ENCODE results near the gene YBEY. TPM values are rescaled to one million over a fixed set of nuclear protein-coding genes. Genes with fewer than 3 reads are reported as not detected.
"Not testable (repeated sequence)": the region's sequence is repeated elsewhere in the genome, so short reads cannot be mapped to it uniquely, and the experiment has no call there.

YBEY gene
- total and polyA plus RNA-seq, 5 donors: 10.2 to 18.5 (median 16.0) TPM

- intact Hi-C loops (cut with DNase I): no loop called here
- 81% methylated on average over 2 of the region's 2 CpGs for WGBS
- H3K4me1 ChIP-seq (ENCODE audit: control insufficient read depth, insufficient read depth, low read length): no peaks in the 10 kb centered on the region
- ATAC-seq (no peak), DNase-seq (no peak)
- H3K27ac ChIP-seq (ENCODE audit: low read length): no peak overlapping the region
- no peaks in the 10 kb centered on the region for H3K27me3 ChIP-seq (ENCODE audit: control insufficient read depth, insufficient read depth)
- H3K4me3 ChIP-seq (ENCODE audit: low read length): no peak overlapping the region
- H3K9me3 ChIP-seq (ENCODE audit: control insufficient read depth, low read length): no peaks in the 10 kb centered on the region
Observed at GRCh38 chr21:46307625-46308024, 21.5 kb downstream of the YBEY start.

- H3K27me3 ChIP-seq (ENCODE audit: control insufficient read depth, insufficient read depth): no peaks in the 10 kb centered on the region
- over 99% methylated on average over 2 of the region's 2 CpGs for WGBS
- no peak for ATAC-seq
Observed at GRCh38 chr21:46308431-46308830, 22.3 kb downstream of the YBEY start.

DNA sequence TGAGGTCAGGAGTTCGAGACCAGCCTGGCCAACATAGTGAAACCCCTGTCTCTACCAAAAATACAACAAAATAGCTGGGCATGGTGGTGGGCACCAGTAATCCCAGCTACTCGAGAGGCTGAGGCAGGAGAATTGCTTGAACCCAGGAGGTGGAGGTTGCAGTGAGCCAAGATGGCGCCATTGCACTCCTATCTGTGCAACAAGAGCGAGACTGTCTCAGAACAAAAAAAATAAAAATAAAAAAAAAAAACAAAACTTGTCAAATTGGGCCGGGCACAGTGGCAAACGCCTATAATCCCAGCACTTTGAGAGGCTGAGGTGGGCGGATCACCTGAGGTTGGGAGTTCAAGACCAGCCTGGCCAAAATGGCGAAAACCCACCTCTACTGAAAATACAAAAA is 24.1 kb downstream of the YBEY start:
- H3K4me3 ChIP-seq (ENCODE audit: low read length); intact Hi-C loops (cut with DNase I); ATAC-seq; H3K9me3 ChIP-seq (ENCODE audit: control insufficient read depth, low read length); H3K27ac ChIP-seq (ENCODE audit: low read length); H3K4me1 ChIP-seq (ENCODE audit: control insufficient read depth, insufficient read depth, low read length); H3K27me3 ChIP-seq (ENCODE audit: control insufficient read depth, insufficient read depth); DNase-seq: not testable (repeated sequence)
- WGBS: 97% methylated on average over 8 of the region's 8 CpGs

More at GRCh38 chr21:46308431-46308830, 22.3 kb downstream of the YBEY start:
- intact Hi-C loops (cut with DNase I): no loop called here
- no peaks in the 10 kb centered on the region for H3K4me1 ChIP-seq (ENCODE audit: control insufficient read depth, insufficient read depth, low read length)
- H3K9me3 ChIP-seq (ENCODE audit: control insufficient read depth, low read length): no peaks in the 10 kb centered on the region
- no peak for DNase-seq
- no peak overlapping the region for H3K27ac ChIP-seq (ENCODE audit: low read length)
- no peak overlapping the region for H3K4me3 ChIP-seq (ENCODE audit: low read length)

DNA sequence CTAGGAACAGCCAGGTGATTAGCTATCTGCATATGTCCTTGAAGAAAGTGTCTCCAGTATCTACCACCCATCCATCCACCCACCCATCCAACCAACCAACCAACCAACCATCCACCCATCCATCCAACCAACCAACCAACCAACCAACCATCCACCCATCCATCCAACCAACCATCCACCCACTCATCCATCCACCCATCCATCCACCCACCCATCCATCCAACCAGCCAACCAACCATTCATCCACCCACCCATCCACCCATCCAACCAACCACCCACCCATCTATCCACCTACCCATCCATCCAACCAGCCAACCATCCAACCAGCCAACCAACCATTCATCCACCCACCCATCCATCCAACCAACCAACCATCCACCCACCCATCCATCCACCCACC is 25.4 kb downstream of the YBEY start:
- Histone ChIP-seq H3K4me3 (ENCODE audit: low read length) (no peak overlapping the region), H3K9me3 (ENCODE audit: control insufficient read depth, low read length) (no peaks in the 10 kb centered on the region), H3K4me1 (ENCODE audit: control insufficient read depth, insufficient read depth, low read length) (no peaks in the 10 kb centered on the region), H3K27ac (ENCODE audit: low read length) (no peak overlapping the region), H3K27me3 (ENCODE audit: control insufficient read depth, insufficient read depth) (no peaks in the 10 kb centered on the region)
- ATAC-seq (no peak), DNase-seq (no peak)
- intact Hi-C loops (cut with DNase I): no loop called here

GRCh38 chr21:46312949-46313348 is 26.8 kb downstream of the YBEY start:
- no peaks in the 10 kb centered on the region for H3K27me3 ChIP-seq (ENCODE audit: control insufficient read depth, insufficient read depth)
- DNase-seq (peak in 1 of 3 donors; percentile 0), ATAC-seq (no peak)
- H3K27ac ChIP-seq (ENCODE audit: low read length): no peak overlapping the region
- intact Hi-C loops (cut with DNase I): no loop called here
- no peaks in the 10 kb centered on the region for H3K9me3 ChIP-seq (ENCODE audit: control insufficient read depth, low read length)
- no peaks in the 10 kb centered on the region for H3K4me1 ChIP-seq (ENCODE audit: control insufficient read depth, insufficient read depth, low read length)
- H3K4me3 ChIP-seq (ENCODE audit: low read length): no peak overlapping the region
- 92% methylated on average over 5 of the region's 5 CpGs for WGBS

- H3K4me3 ChIP-seq (ENCODE audit: low read length): no peak overlapping the region
- ATAC-seq: no peak
- H3K4me1 ChIP-seq (ENCODE audit: control insufficient read depth, insufficient read depth, low read length): no peaks in the 10 kb centered on the region
- intact Hi-C loops (cut with DNase I): no loop called here
- no peak overlapping the region for H3K27ac ChIP-seq (ENCODE audit: low read length)
- H3K27me3 ChIP-seq (ENCODE audit: control insufficient read depth, insufficient read depth): no peaks in the 10 kb centered on the region
- no peak for DNase-seq
- no peaks in the 10 kb centered on the region for H3K9me3 ChIP-seq (ENCODE audit: control insufficient read depth, low read length)
- 94% methylated on average over 22 of the region's 22 CpGs for WGBS
Observed at GRCh38 chr21:46314441-46315020, 28.4 kb downstream of the YBEY start.

DNA sequence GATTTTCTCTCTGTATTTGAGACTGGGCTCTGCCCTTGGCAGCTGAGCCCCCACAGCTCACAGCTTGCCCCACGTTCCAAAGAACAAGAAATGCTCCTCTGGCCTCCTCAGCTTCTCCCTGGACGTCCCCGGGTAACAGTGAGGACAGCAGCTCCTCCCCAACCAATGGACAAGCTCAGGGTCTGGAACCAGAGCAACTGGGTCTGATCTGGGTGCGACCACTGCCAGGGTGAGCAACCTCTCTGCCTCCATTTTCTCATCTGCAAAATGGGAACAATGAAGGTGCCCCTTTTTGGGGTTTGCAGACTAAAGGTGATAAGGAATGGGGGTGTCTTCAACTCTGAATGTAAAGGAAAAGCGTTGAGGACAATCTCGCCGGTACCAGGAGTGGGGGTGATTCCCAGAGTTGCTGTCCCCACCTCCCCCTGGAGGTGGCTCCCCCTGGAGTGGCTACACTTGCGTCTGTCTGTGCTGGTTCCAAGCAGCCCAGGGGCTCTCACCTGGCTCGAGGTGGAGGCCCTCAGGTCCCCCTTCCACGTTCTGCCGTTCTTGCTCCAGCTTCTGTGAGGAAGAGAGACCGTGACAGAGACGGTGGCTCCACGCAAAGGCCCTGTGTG is 30.7 kb downstream of the YBEY start:
- H3K27me3 ChIP-seq (ENCODE audit: control insufficient read depth, insufficient read depth): no peaks in the 10 kb centered on the region
- DNase-seq: no peak
- intact Hi-C loops (cut with DNase I): no loop called here
- no peak overlapping the region for H3K4me3 ChIP-seq (ENCODE audit: low read length)
- H3K27ac ChIP-seq (ENCODE audit: low read length): no peak overlapping the region
- 92% methylated on average over 14 of the region's 14 CpGs for WGBS
- H3K9me3 ChIP-seq (ENCODE audit: control insufficient read depth, low read length): no peaks in the 10 kb centered on the region
- ATAC-seq: no peak
- H3K4me1 ChIP-seq (ENCODE audit: control insufficient read depth, insufficient read depth, low read length): no peaks in the 10 kb centered on the region

DNA sequence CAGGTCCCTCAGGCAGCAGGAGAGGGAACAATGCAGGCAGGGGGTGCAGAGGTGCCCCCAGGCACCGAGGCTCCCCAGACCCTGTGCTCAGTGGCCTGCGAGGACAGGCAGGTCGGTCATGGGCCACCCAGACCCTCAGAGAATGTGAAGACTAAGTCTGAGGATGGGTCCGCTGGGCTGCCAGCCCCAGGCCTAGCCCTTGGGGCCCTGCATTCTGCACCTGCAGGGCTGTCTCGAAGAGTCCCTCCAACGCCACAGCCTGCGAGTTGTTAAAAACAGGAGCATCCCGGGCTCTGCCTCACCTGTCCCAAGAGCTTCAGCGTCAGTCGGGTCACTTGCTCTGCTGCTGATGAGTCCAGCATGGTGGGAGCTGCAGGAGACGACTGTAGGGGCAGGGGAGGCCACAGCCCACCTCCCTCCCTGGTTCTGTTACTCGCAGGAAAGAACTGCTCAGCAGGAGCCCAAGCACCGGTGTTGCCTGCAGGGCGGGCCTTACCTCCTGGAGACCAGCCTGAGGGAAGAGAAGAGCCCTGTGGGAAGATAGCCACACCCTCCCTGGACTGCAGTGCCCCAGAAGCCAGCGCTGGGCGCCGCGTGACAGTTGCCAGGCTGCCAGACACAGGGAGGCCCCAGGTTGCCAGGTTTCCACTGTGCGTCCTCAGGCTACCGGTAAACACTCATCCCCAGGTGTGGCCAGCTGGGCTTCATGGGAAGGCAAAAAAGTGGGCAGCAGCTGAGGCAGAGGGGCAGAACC is 31.7 kb downstream of the YBEY start:
- peak in 2 of 3 donors; percentile 63 to 65 for DNase-seq
- ATAC-seq: peak; percentile 32 to 59
- Histone ChIP-seq H3K9me3 (ENCODE audit: control insufficient read depth, low read length) (no peaks in the 10 kb centered on the region), H3K4me1 (ENCODE audit: control insufficient read depth, insufficient read depth, low read length) (peaks cover 5% of the 10 kb centered on the region), H3K27ac (ENCODE audit: low read length) (no peak overlapping the region), H3K4me3 (ENCODE audit: low read length) (no peak overlapping the region), H3K27me3 (ENCODE audit: control insufficient read depth, insufficient read depth) (no peaks in the 10 kb centered on the region)
- intact Hi-C loops (cut with DNase I): no loop called here
- 73% methylated on average over 20 of the region's 20 CpGs for WGBS

- Histone ChIP-seq H3K9me3 (ENCODE audit: control insufficient read depth, low read length) (no peaks in the 10 kb centered on the region), H3K4me1 (ENCODE audit: control insufficient read depth, insufficient read depth, low read length) (peaks cover 5% of the 10 kb centered on the region), H3K4me3 (ENCODE audit: low read length) (no peak overlapping the region), H3K27me3 (ENCODE audit: control insufficient read depth, insufficient read depth) (no peaks in the 10 kb centered on the region), H3K27ac (ENCODE audit: low read length) (no peak overlapping the region)
- DNase-seq: no peak
- no peak for ATAC-seq
- 85% methylated on average over 4 of the region's 4 CpGs for WGBS
- intact Hi-C loops (cut with DNase I): no loop called here
Observed at GRCh38 chr21:46318464-46318845, 32.3 kb downstream of the YBEY start.

GRCh38 chr21:46319186-46319585 is 33.0 kb downstream of the YBEY start:
- H3K27me3 ChIP-seq (ENCODE audit: control insufficient read depth, insufficient read depth): no peaks in the 10 kb centered on the region
- intact Hi-C loops (cut with DNase I): no loop called here
- WGBS: 95% methylated on average over 7 of the region's 7 CpGs
- ATAC-seq: no peak
- H3K4me3 ChIP-seq (ENCODE audit: low read length): no peak overlapping the region
- DNase-seq: no peak
- H3K4me1 ChIP-seq (ENCODE audit: control insufficient read depth, insufficient read depth, low read length): peaks cover 5% of the 10 kb centered on the region
- no peak overlapping the region for H3K27ac ChIP-seq (ENCODE audit: low read length)
- H3K9me3 ChIP-seq (ENCODE audit: control insufficient read depth, low read length): no peaks in the 10 kb centered on the region

DNA sequence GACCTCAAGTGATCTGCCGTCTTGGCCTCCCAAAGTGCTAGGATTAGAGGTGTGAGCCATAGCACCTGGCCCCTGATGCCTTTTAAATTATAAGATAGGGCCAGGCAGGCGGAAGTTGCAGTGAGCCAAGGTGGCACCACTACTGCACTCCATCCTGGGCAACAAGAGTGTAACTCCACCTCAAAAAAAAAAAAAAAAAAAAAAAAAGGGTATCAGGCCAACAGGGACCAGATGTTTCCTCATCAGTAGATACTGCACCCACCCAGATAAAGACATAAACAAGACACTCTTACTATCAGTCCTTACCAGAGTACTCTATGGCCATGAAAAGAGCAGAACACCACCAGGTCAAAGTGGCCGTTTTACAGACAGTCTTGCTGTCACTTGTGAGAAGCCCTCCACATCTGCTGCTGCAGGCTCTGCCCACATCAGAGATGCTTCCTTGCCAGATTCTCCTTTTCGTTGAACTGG is 34.2 kb downstream of the YBEY start:
- Histone ChIP-seq H3K27ac (ENCODE audit: low read length) (no peak overlapping the region), H3K9me3 (ENCODE audit: control insufficient read depth, low read length) (no peaks in the 10 kb centered on the region), H3K27me3 (ENCODE audit: control insufficient read depth, insufficient read depth) (no peaks in the 10 kb centered on the region), H3K4me1 (ENCODE audit: control insufficient read depth, insufficient read depth, low read length) (peaks cover 5% of the 10 kb centered on the region), H3K4me3 (ENCODE audit: low read length) (no peak overlapping the region)
- DNase-seq (no peak), ATAC-seq (no peak)
- intact Hi-C loops (cut with DNase I): no loop called here
- 56% methylated on average over 4 of the region's 4 CpGs for WGBS

Measured in right cardiac atrium (tissue), 5 donors.